Measurements from ENCODE around the gene SYT5. TPM values are rescaled to one million over a fixed set of nuclear protein-coding genes. Genes with fewer than 3 reads are reported as not detected.
"Not testable (repeated sequence)": the region's sequence is repeated elsewhere in the genome, so short reads cannot be mapped to it uniquely, and the experiment has no call there.

Gene SYT5
- total RNA-seq, 1 donor from 2014 or later, result not detected

GRCh38 chr19:55156202-55157063 is 23.7 kb downstream of the SYT5 start:
- no peaks in the 10 kb centered on the region for H3K36me3 ChIP-seq
- H3K9me3 ChIP-seq, result no peaks in the 10 kb centered on the region
- H3K27ac ChIP-seq, result no peak overlapping the region
- H3K4me1 ChIP-seq, result no peaks in the 10 kb centered on the region
- no peak for DNase-seq (ENCODE audit: low spot score in 2 of 2)
- H3K27me3 ChIP-seq, result peaks cover 22% of the 10 kb centered on the region
- intact Hi-C loops (cut with DNase I), result no loop called here
- no peak overlapping the region for H3K4me3 ChIP-seq
- no peak for TF ChIP-seq CTCF (IDR thresholded peaks at IDR 0.05)

GRCh38 chr19:55155784-55156183 is 24.3 kb downstream of the SYT5 start:
- H3K4me3 ChIP-seq; H3K27ac ChIP-seq; intact Hi-C loops (cut with DNase I); H3K36me3 ChIP-seq; H3K4me1 ChIP-seq; H3K9me3 ChIP-seq; DNase-seq (ENCODE audit: low spot score in 2 of 2): not testable (repeated sequence)
- H3K27me3 ChIP-seq, result peaks cover 15% of the 10 kb centered on the region

GRCh38 chr19:55153652-55154264 is 26.3 kb downstream of the SYT5 start:
- no peak overlapping the region for H3K27ac ChIP-seq
- H3K36me3 ChIP-seq, result no peaks in the 10 kb centered on the region
- H3K4me3 ChIP-seq, result no peak overlapping the region
- intact Hi-C loops (cut with DNase I), result no loop called here
- H3K27me3 ChIP-seq, result peaks cover 9% of the 10 kb centered on the region
- H3K9me3 ChIP-seq, result no peaks in the 10 kb centered on the region
- no peaks in the 10 kb centered on the region for H3K4me1 ChIP-seq
- TF ChIP-seq CTCF (IDR thresholded peaks at IDR 0.05), result no peak
- DNase-seq (ENCODE audit: low spot score in 2 of 2), result no peak

GRCh38 chr19:55152017-55152416 is 28.1 kb downstream of the SYT5 start:
- intact Hi-C loops (cut with DNase I), result no loop called here
- Histone ChIP-seq H3K9me3 (no peaks in the 10 kb centered on the region), H3K4me3 (no peak overlapping the region), H3K27me3 (peaks cover 11% of the 10 kb centered on the region), H3K36me3 (no peaks in the 10 kb centered on the region), H3K27ac (no peak overlapping the region), H3K4me1 (no peaks in the 10 kb centered on the region)
- DNase-seq (ENCODE audit: low spot score in 2 of 2), result no peak
- TF ChIP-seq CTCF (IDR thresholded peaks at IDR 0.05), result no peak

- no peaks in the 10 kb centered on the region for H3K36me3 ChIP-seq
- no peak for TF ChIP-seq CTCF (IDR thresholded peaks at IDR 0.05)
- no peak for DNase-seq (ENCODE audit: low spot score in 2 of 2)
- H3K27me3 ChIP-seq, result peaks cover 12% of the 10 kb centered on the region
- H3K9me3 ChIP-seq, result no peaks in the 10 kb centered on the region
- intact Hi-C loops (cut with DNase I), result no loop called here
- no peak within 1 kb of the TSS for H3K4me3 ChIP-seq
- no peaks in the 10 kb centered on the region for H3K4me1 ChIP-seq
- H3K27ac ChIP-seq, result no peak within 1 kb of the TSS
These were observed 30.7 kb downstream of the SYT5 start, which contains the start of gene TNNT1 for GRCh38 chr19:55149078-55150003. TSS of gene TNNT1 (minus strand) at chr19:55149206. CDS start at chr19:55147157, 2,049 bp downstream.
